NAMALWA (cell line): ENCODE results near the gene MGRN1.

Source experiments
- DNase-seq: peaks from one replicate; pipeline ENCODE4 v3.0.0-alpha.2; 2015; ENCODE audit warnings: low spot score

The MGRN1 gene

GRCh38 chr16:4699046-4699556, 74.5 kb downstream of the MGRN1 start:
- no peak for DNase-seq

- no peak for DNase-seq
These were observed 75.9 kb downstream of the MGRN1 start for GRCh38 chr16:4700380-4700996.

GRCh38 chr16:4700997-4701743, 76.5 kb downstream of the MGRN1 start:
- no peak for DNase-seq

- DNase-seq = no peak
These were observed 77.3 kb downstream of the MGRN1 start for GRCh38 chr16:4701791-4702465.

GRCh38 chr16:4702466-4702808, 77.8 kb downstream of the MGRN1 start:
- no peak for DNase-seq

- no peak for DNase-seq
These were observed 79.3 kb downstream of the MGRN1 start for GRCh38 chr16:4703906-4704305.

DNA sequence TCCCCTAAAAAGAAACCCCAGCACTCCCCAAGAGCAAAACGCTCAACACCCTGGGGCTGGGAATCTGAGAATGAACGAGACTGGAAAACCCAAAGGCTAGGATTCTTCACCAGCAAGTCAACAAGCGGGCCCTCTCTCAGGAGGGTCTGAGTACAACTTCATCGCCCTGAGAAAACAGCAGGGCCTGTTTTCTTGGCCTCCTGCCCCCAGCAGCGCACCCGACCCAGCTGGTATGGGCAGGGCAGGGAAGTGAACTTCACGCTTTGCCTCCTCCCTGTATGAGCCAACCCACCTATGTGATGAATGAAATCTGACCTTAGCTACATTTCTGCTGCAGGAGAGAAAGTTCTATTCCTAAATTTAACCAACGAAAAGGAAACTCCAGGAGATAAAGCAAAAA, 79.9 kb downstream of the MGRN1 start:
- DNase-seq = no peak

- no peak for DNase-seq
These were observed 80.3 kb downstream of the MGRN1 start for GRCh38 chr16:4704913-4705312.

DNA sequence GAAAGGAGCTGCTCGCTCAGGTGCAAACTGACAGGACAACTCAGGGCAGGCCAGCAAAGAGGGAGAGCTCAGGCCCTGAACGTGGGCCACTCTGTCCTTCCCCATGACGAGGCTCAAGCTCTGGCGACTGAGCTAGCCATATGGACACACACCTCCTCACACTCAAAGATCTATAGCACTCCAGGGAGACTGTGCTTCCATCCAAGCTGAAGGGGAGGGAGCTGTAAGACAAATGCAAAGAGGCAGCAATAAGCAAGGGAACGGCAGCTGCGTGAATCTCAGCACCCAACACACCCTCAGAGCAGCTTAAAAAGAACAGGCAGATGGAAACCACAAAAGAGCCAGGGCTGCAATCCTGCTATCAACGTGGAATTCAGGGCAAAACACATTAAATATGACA, 82.2 kb downstream of the MGRN1 start:
- DNase-seq = no peak

DNA sequence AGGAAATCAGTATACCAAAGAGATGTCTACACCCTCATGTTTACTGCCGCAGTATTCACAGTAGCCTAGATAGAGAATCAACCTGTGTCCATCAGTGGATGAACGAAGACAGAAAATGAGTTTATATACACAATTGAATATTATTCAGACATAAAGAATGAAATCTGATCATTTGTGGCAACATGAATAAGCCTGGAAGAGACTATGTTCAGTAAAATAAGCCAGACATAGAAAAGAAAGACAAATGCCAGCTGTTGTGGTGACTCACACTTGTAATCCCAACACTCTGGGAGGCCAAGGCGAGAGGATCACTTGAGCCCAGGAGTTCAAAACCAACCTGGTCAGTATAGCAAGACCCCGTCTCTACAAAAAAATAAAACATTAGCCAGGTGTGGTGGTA, 84.9 kb downstream of the MGRN1 start:
- no peak for DNase-seq

DNA sequence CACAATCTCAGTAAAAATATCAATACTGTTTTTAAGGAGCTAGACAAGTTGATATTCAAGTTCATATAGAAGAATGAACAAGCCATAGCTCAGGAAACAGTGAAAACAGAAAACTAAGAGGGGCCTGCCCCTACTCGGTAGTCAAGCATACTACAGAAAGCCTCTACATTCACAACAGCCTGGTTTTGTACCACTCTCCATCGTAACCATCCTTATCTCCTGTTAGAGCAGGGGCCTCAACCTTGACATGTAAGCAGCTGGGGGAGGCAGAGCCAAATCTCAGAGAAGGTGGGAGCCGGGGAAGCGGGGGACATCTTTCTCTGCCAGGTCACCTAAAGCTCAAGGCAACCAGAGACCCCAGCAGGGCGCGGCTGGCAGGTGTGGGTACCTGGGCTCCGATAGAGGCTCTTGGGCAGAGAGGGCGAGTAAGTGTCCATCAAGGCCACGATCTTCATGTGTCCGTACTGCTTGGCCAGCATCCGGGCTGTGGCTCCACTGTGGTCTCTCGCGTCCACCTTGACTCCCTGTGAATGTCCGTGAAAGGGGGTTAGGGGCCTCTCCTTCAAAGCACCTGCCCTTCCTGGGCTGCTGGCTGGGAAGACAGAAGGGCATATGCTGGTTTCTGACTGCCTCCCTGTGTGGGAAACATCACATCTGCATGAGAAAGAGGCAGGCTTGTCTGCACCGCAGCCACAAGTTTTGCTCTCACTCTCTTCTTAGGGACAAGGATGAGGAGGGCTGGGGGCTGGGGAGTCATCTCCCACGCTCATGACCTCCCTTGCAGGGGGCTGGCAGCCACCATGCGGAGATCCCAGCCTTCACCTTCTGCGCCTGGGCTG, 89.3 kb downstream of the MGRN1 start:
- no peak for DNase-seq

GRCh38 chr16:4714996-4715395, 90.4 kb downstream of the MGRN1 start:
- no peak for DNase-seq

DNA sequence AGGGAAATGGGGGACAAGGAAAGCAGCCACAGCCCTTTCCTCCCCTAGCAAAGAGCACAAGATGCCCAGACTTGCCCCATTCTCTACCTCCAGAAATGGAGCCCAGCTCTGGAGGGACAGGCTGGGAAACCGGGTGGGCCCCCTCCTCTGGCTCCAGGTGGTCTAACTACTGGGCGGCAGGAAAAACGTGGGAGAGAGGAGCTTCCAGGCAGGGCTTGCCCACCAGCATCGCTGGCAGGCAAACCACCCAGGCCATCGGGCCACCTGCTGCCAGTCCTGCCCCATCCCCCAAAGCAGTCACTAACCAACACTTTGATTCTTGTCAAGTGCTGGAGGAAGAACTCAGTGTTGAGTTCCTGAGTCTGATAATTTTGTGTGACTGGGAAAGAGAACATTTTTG, 93.8 kb downstream of the MGRN1 start:
- no peak for DNase-seq

- no peak for DNase-seq
These were observed 98.6 kb downstream of the MGRN1 start for GRCh38 chr16:4723071-4723767.

DNA sequence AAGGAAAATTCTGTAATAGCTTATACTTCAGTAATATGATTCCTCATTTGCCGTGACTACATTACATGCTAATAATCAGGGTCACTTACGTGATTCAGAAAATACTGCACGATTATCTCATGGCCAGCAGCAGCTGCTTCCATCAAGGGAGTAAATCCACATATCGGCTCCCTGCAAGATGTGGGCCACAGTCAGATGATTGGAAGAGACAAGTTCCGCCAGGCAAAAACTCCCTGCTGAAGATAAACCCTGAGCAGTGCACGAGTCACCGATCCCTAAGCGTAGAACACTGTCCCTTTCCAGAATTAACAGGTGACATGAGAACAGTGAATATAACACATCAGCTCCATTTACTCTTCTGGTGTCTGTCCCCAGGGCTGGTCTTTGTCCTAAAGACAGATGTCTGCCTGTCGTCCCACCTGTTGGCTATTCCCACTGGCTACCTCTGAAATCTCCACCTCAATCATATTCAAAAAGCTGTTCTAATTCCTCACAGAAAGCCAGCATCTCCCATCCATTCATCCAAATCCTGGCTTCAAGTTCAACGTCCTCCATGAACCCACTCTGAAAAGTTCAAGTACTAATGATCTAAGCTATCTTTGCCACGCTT, 100.1 kb downstream of the MGRN1 start:
- no peak for DNase-seq

DNA sequence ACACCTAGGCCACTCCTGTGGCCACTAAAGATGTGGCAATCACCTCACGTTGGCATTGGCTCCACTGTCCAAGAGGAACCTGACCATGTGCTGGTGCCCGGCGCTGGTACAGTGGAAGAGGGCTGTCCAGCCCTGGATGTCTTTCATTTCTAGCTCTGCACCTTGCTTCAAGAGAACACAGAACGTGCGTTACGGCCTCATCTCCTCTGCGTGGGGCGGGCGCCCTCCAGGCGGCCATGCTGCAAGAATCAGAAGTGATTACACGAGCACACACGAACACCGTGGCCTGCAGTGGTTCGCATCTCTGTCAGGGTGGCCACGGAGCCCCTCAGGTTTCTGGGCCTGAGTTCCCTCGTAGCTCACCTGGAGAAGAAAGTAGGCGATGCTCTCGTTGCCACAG, 102.0 kb downstream of the MGRN1 start:
- DNase-seq = no peak

DNA sequence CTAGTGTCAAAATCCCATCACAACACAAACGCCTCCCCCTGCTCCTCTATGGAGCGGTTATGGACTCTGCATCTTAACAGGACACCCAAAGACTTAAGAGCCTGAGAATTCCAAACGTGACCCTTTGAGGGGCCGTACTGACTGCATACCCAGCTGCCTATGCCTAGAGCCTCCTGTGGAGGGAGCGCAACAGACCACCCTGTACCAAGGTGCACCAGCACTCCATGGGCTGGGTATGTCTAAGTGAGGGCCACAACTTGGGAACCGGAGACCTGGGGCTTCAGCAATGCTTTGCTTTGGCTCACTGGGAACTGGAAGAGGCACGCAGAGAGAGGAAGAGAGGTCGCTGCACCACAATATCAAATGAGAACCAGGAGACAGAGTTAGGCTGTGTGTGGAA, 104.0 kb downstream of the MGRN1 start:
- no peak for DNase-seq

DNA sequence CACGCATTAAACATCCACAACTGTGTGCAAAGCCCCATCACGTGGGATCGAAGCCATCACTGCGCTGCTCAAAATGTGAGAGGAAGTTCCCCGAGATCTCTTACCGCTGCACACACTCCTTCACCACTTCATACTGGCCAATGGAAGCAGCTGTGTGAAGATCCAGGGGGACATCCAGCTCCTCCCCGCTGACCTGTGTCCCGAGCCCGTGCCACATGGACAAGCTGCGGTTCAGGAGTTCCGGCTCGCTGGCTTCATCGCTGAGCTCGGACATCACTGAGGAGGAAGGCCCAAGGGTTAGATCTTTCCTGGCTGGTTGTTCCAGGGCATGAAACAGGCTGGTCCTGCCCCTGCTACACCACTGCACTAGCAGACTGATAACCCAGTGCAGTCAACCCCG, 105.2 kb downstream of the MGRN1 start:
- DNase-seq = no peak

- DNase-seq = no peak
These were observed 108.7 kb downstream of the MGRN1 start for GRCh38 chr16:4733211-4733742.

GRCh38 chr16:4733747-4734062, 109.1 kb downstream of the MGRN1 start:
- DNase-seq = no peak

- DNase-seq = peak; percentile 89
These were observed 109.6 kb downstream of the MGRN1 start, which contains the start of the genes ANKS3 and DNAAF8 for GRCh38 chr16:4734063-4734729. Gene ANKS3 (minus strand): TSS chr16:4734271. CDS start chr16:4730149, 4,122 bp downstream. Gene DNAAF8 (plus strand): TSS chr16:4734537. CDS start chr16:4736515, 1,978 bp downstream.
